ENCODE data around the gene TBX20.

GRCh38 chr7:35248576-35249536 is 5.0 kb downstream of the TBX20 start:
- TF ChIP-seq CTCF (conservative IDR thresholded peaks at IDR 0.05 in 1 of 2, IDR thresholded peaks at IDR 0.05 in 1 of 2; ENCODE audit: extremely low read depth in 1 of 2, insufficient read depth in 1 of 2, low read depth in 1 of 2, low read length in 2 of 2) = no peak
- peak; percentile 49 for TF ChIP-seq EZH2 (IDR thresholded peaks at IDR 0.05; ENCODE audit: borderline replicate concordance, low read length)

Measured in mammary epithelial cell (primary cell).